CD4-positive, alpha-beta T cell treated with Interleukin-4 for 1 hour (primary cell): Measurements from ENCODE around the gene PDS5B.
"Not testable (repeated sequence)": the region's sequence is repeated elsewhere in the genome, so short reads cannot be mapped to it uniquely, and the experiment has no call there.

Experiments used
- DNase-seq, 2 donors: peaks; one replicate each; pipeline ENCODE4 v3.0.0-alpha.2; 2020 to 2022

PDS5B gene

GRCh38 chr13:32802159-32802558, 215.9 kb downstream of the PDS5B start:
- DNase-seq, result no peak

GRCh38 chr13:32804673-32805230, 218.5 kb downstream of the PDS5B start:
- no peak for DNase-seq

GRCh38 chr13:32811297-32811800, 225.1 kb downstream of the PDS5B start:
- DNase-seq, result no peak

GRCh38 chr13:32821149-32821688, 235.0 kb downstream of the PDS5B start:
- no peak for DNase-seq

- DNase-seq, result no peak
These were observed 236.5 kb downstream of the PDS5B start for GRCh38 chr13:32822771-32823170.

GRCh38 chr13:32823597-32823996, 237.3 kb downstream of the PDS5B start:
- no peak for DNase-seq

GRCh38 chr13:32824061-32824460, 237.8 kb downstream of the PDS5B start:
- DNase-seq, result no peak

GRCh38 chr13:32824675-32825074, 238.4 kb downstream of the PDS5B start:
- no peak for DNase-seq

- DNase-seq, result no peak
These were observed 239.2 kb downstream of the PDS5B start for GRCh38 chr13:32825481-32825880.

- not testable (repeated sequence) for DNase-seq
These were observed 240.1 kb downstream of the PDS5B start for GRCh38 chr13:32826372-32826771.
